NCI-H1092 (cell line): ENCODE data around the gene LEMD3.

Experiments
- DNase-seq: peaks from one replicate; lab custom pipeline; 2025; lab: John Stamatoyannopoulos, UW

Gene LEMD3

GRCh38 chr12:65208964-65209654, 39.7 kb downstream of the LEMD3 start:
- DNase-seq, result no peak

- DNase-seq, result no peak
These were observed 40.3 kb downstream of the LEMD3 start for GRCh38 chr12:65209655-65210043.

- no peak for DNase-seq
These were observed 47.7 kb downstream of the LEMD3 start for GRCh38 chr12:65217086-65217485.

GRCh38 chr12:65220761-65221160, 51.4 kb downstream of the LEMD3 start:
- DNase-seq, result no peak

- DNase-seq, result no peak
These were observed 60.1 kb downstream of the LEMD3 start for GRCh38 chr12:65229441-65229840.

- no peak for DNase-seq
These were observed 63.2 kb downstream of the LEMD3 start for GRCh38 chr12:65232476-65233077.

- no peak for DNase-seq
These were observed 67.8 kb downstream of the LEMD3 start for GRCh38 chr12:65237153-65237552.

- no peak for DNase-seq
These were observed 69.2 kb downstream of the LEMD3 start for GRCh38 chr12:65238609-65239008.

- no peak for DNase-seq
These were observed 79.6 kb downstream of the LEMD3 start for GRCh38 chr12:65248656-65249633.

GRCh38 chr12:65252515-65252914, 83.1 kb downstream of the LEMD3 start:
- no peak for DNase-seq

GRCh38 chr12:65257986-65258385, 88.6 kb downstream of the LEMD3 start:
- DNase-seq, result no peak

- DNase-seq, result no peak
These were observed 90.1 kb downstream of the LEMD3 start for GRCh38 chr12:65259501-65259900.

- DNase-seq, result no peak
These were observed 94.4 kb downstream of the LEMD3 start for GRCh38 chr12:65263777-65264176.

GRCh38 chr12:65266408-65266807, 97.0 kb downstream of the LEMD3 start:
- DNase-seq, result no peak

GRCh38 chr12:65269603-65270002, 100.2 kb downstream of the LEMD3 start:
- no peak for DNase-seq

- DNase-seq, result no peak
These were observed 105.4 kb downstream of the LEMD3 start for GRCh38 chr12:65274602-65275272.

- no peak for DNase-seq
These were observed 106.2 kb downstream of the LEMD3 start for GRCh38 chr12:65275627-65276026.

GRCh38 chr12:65276916-65277530, 107.6 kb downstream of the LEMD3 start:
- no peak for DNase-seq

GRCh38 chr12:65277994-65278575, 108.7 kb downstream of the LEMD3 start:
- DNase-seq, result no peak

- DNase-seq, result no peak
These were observed 109.4 kb downstream of the LEMD3 start, which contains the start of gene MSRB3 for GRCh38 chr12:65278576-65279368. Gene MSRB3, plus strand, starts transcription at chr12:65278683. Its CDS starts 29,897 bp downstream, at chr12:65308580.
